SU-DHL-6 (cell line): Measurements from ENCODE around the gene GTF2H1.

Experiments used
- H2AFZ ChIP-seq: fragments of 200-600 bp; sonication (generic); 2 replicates; pipeline ENCODE4 v1.6.1; 2014; ENCODE audit warnings: low read depth, mild to moderate bottlenecking, moderate library complexity, mixed read lengths, antibody characterized with exemption, low read length; ENCODE audit not compliant: severe bottlenecking
- H3F3A ChIP-seq: fragments of 200-600 bp; shearing (Covaris generic); 2 replicates; pipeline ENCODE4 v1.6.0; 2016; ENCODE audit warnings: antibody characterized with exemption, mild to moderate bottlenecking; ENCODE audit not compliant: insufficient read depth
- H3K27ac ChIP-seq: fragments of 200-600 bp; sonication (generic); 2 replicates; pipeline ENCODE4 v1.5.1; 2016; ENCODE audit warnings: low read depth, mild to moderate bottlenecking, low read length, moderate library complexity, mixed read lengths
- H3K27me3 ChIP-seq: fragments of 200-600 bp; sonication (generic), shearing (Covaris generic); 2 replicates; pipeline ENCODE4 v1.6.0; 2014; ENCODE audit warnings: mild to moderate bottlenecking, low read length
- H3K36me3 ChIP-seq: fragments of 200-600 bp; sonication (generic); 2 replicates; pipeline ENCODE4 v1.6.1; 2014; ENCODE audit warnings: mild to moderate bottlenecking, low read length, mixed read lengths
- H3K4me2 ChIP-seq: fragments of 300-600, 200-600 bp; shearing (Covaris generic), sonication (generic); 2 replicates; pipeline ENCODE4 v1.6.0; 2014; ENCODE audit warnings: low read length, low read depth, mild to moderate bottlenecking; ENCODE audit not compliant: poor library complexity, severe bottlenecking
- H3K4me3 ChIP-seq: fragments of 200-600 bp; sonication (generic); 2 replicates; pipeline ENCODE4 v1.5.1; 2014; ENCODE audit warnings: antibody characterized with exemption, low read length, mild to moderate bottlenecking, mixed read lengths; ENCODE audit not compliant: insufficient read depth, poor library complexity, severe bottlenecking
- H3K79me2 ChIP-seq: fragments of 200-600 bp; sonication (generic); 2 replicates; pipeline ENCODE4 v1.6.1; 2014; ENCODE audit warnings: mild to moderate bottlenecking, low read length, moderate library complexity; ENCODE audit not compliant: insufficient read depth
- H3K9ac ChIP-seq: fragments of 200-600 bp; sonication (generic); 2 replicates; pipeline ENCODE4 v1.7.0; 2014; ENCODE audit warnings: mild to moderate bottlenecking, low read length
- H3K9me2 ChIP-seq: fragments of 200-600 bp; sonication (generic); replicated peaks from 2 replicates; pipeline ENCODE4 v1.6.1; 2014; ENCODE audit warnings: low read length; ENCODE audit not compliant: insufficient read depth
- H3K9me3 ChIP-seq: fragments of 200-600 bp; sonication (generic); 2 replicates; pipeline ENCODE4 v1.6.1; 2014; ENCODE audit warnings: low read length, mixed read lengths; ENCODE audit not compliant: insufficient read depth
- H4K20me1 ChIP-seq: fragments of 200-600 bp; sonication (generic); 2 replicates; pipeline ENCODE4 v1.6.1; 2014; ENCODE audit warnings: low read depth, mild to moderate bottlenecking, antibody characterized with exemption, low read length, moderate library complexity, mixed read lengths
- EZH2phosphoT487 ChIP-seq: fragments of 200-600 bp; sonication (generic), shearing (Covaris generic); conservative IDR thresholded peaks from 2 replicates; pipeline ENCODE4 v1.6.1; 2018; ENCODE audit warnings: mild to moderate bottlenecking, antibody characterized with exemption, low read length, moderate library complexity, mixed read lengths
- TF ChIP-seq, protein P1 (sequence below): fragments of 200-600 bp; sonication (generic); IDR thresholded peaks from one replicate; pipeline ENCODE4 v1.5.1; 2017; ENCODE audit warnings: antibody characterized with exemption, mild to moderate bottlenecking, low read length, moderate library complexity; ENCODE audit not compliant: insufficient read depth, poor library complexity, severe bottlenecking

GTF2H1 gene

DNA sequence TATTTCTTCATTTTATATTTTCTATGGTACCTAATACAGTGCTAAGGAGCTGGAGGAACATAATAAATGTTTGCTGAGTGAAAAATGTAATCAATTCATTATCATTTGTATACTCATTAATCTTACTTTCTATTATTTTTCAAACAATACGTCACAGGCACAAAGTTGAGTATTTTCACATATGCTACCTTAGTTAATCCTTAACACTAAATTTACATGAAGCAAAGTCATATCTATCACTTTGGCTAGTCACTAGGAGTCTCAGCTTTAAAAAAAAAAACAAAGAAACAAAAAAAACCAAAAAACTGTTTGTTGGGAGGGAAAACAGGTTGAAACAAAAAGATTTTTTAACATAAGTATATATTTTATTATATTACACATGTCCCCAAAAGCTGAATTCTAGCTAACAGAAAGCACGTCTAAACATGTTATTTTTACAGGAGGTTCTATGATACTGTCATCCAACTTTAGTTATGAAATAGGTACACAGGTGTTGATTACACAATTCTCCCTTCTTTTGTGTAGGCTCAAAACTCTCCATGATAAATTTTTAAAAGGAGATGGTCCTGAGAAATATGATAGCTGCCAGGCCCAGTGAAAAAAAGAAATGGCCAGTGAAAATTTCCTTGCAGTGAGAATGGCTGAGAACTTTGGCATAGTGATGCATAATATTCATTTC is 14.8 kb upstream of the GTF2H1 start:
- Histone ChIP-seq H3K9ac (no peak overlapping the region), H3K27me3 (no peaks in the 10 kb centered on the region), H3K4me3 (no peak overlapping the region), H3K4me2 (no peak overlapping the region), H3K9me2 (no peaks in the 10 kb centered on the region), H3K9me3 (no peaks in the 10 kb centered on the region), H3K27ac (no peak overlapping the region), H2AFZ (no peak overlapping the region), H3K79me2 (0 out of 2 replicates have a peak, but pooled peaks cover 9% of the 10 kb centered on the region), H3F3A (peaks cover 4% of the 10 kb centered on the region; the same call in 1 of the 2 replicates), H3K36me3 (peaks cover 56% of the 10 kb centered on the region), H4K20me1 (no peaks in the 10 kb centered on the region)
- TF ChIP-seq EZH2phosphoT487 = no peak
- TF ChIP-seq, protein P1, sequence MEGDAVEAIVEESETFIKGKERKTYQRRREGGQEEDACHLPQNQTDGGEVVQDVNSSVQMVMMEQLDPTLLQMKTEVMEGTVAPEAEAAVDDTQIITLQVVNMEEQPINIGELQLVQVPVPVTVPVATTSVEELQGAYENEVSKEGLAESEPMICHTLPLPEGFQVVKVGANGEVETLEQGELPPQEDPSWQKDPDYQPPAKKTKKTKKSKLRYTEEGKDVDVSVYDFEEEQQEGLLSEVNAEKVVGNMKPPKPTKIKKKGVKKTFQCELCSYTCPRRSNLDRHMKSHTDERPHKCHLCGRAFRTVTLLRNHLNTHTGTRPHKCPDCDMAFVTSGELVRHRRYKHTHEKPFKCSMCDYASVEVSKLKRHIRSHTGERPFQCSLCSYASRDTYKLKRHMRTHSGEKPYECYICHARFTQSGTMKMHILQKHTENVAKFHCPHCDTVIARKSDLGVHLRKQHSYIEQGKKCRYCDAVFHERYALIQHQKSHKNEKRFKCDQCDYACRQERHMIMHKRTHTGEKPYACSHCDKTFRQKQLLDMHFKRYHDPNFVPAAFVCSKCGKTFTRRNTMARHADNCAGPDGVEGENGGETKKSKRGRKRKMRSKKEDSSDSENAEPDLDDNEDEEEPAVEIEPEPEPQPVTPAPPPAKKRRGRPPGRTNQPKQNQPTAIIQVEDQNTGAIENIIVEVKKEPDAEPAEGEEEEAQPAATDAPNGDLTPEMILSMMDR = no peak

DNA sequence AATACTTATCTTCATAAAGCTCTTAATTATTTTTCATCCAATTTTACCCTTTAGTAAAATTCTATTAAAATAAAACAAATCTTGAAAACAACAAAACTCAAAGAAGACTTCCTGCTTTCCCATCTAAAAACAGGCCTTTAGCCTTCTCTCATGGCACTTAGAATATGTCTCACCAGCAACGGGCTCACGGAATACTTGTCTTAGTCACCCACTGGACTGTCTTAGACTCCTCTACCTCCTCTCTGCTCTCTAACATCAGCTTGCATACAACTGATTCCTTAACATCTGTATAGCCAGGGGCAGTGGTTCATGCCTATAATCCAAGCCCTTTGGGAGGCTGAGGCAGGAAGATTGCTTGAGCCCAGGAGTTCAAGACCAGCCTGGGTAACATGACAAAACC is 14.1 kb upstream of the GTF2H1 start:
- Histone ChIP-seq H2AFZ (no peak overlapping the region), H3K9me2 (no peaks in the 10 kb centered on the region), H3K36me3 (peaks cover 60% of the 10 kb centered on the region), H3K27ac (no peak overlapping the region), H3K79me2 (peaks cover 15% of the 10 kb centered on the region; the same call in 1 of the 2 replicates), H3K9me3 (no peaks in the 10 kb centered on the region), H3K4me2 (no peak overlapping the region), H3K27me3 (no peaks in the 10 kb centered on the region), H3F3A (peaks cover 4% of the 10 kb centered on the region; the same call in 1 of the 2 replicates), H3K9ac (no peak overlapping the region), H3K4me3 (no peak overlapping the region), H4K20me1 (no peaks in the 10 kb centered on the region)
- no peak for TF ChIP-seq EZH2phosphoT487
- TF ChIP-seq, protein P1 = no peak

GRCh38 chr11:18309691-18310090 is 12.7 kb upstream of the GTF2H1 start:
- H3K4me3 ChIP-seq = no peak overlapping the region

More at GRCh38 chr11:18309691-18310090, 12.7 kb upstream of the GTF2H1 start:
- Histone ChIP-seq H3K9me3 (no peaks in the 10 kb centered on the region), H3K9me2 (no peaks in the 10 kb centered on the region), H3K4me2 (no peak overlapping the region), H4K20me1 (no peaks in the 10 kb centered on the region), H2AFZ (no peak overlapping the region), H3K9ac (no peak overlapping the region), H3F3A (peaks cover 4% of the 10 kb centered on the region; the same call in 1 of the 2 replicates), H3K27ac (no peak overlapping the region), H3K27me3 (no peaks in the 10 kb centered on the region), H3K36me3 (peaks cover 58% of the 10 kb centered on the region), H3K79me2 (peaks cover 24% of the 10 kb centered on the region)
- TF ChIP-seq, protein P1 = no peak
- no peak for TF ChIP-seq EZH2phosphoT487
